ENCODE results near the gene SLC30A3.
A peak's percentile ranks its signal among the peaks of the same experiment; 100 is the strongest.

The SLC30A3 gene

GRCh38 chr2:27216416-27217137, 46.3 kb downstream of the SLC30A3 start:
- TF ChIP-seq CTCF (IDR thresholded peaks at IDR 0.05): no peak
- TF ChIP-seq ZFX (IDR thresholded peaks at IDR 0.05; ENCODE audit: borderline replicate concordance): no peak
- peak overlapping the region; percentile 87 for H3K27ac ChIP-seq

GRCh38 chr2:27214941-27215340, 47.9 kb downstream of the SLC30A3 start:
- peak overlapping the region; percentile 87; the same call in 1 of the 2 replicates for H3K27ac ChIP-seq
- no peak for TF ChIP-seq CTCF (IDR thresholded peaks at IDR 0.05)
- no peak for TF ChIP-seq ZFX (IDR thresholded peaks at IDR 0.05; ENCODE audit: borderline replicate concordance)

GRCh38 chr2:27212626-27213471, 50.0 kb downstream of the SLC30A3 start:
- TF ChIP-seq CTCF (IDR thresholded peaks at IDR 0.05) (no peak), ZFX (IDR thresholded peaks at IDR 0.05; ENCODE audit: borderline replicate concordance) (no peak)
- peak overlapping the region; percentile 95 for H3K27ac ChIP-seq

- TF ChIP-seq CTCF (IDR thresholded peaks at IDR 0.05): no peak
- no peak for TF ChIP-seq ZFX (IDR thresholded peaks at IDR 0.05; ENCODE audit: borderline replicate concordance)
- H3K27ac ChIP-seq: peak within 1 kb of the TSS; percentile 95
Observed at GRCh38 chr2:27211943-27212625, 50.8 kb downstream of the SLC30A3 start, which contains the start of the genes ATRAID and SLC5A6. ATRAID (plus strand) TSS chr2:27212041; CDS start chr2:27212369, 328 bp downstream. SLC5A6 (minus strand) TSS chr2:27212268; CDS start chr2:27207650, 4,618 bp downstream.

- H3K27ac ChIP-seq: peak overlapping the region; percentile 95
Observed at GRCh38 chr2:27211241-27211942, 51.5 kb downstream of the SLC30A3 start.

More at GRCh38 chr2:27211241-27211942, 51.5 kb downstream of the SLC30A3 start:
- TF ChIP-seq CTCF (IDR thresholded peaks at IDR 0.05): no peak
- TF ChIP-seq ZFX (IDR thresholded peaks at IDR 0.05; ENCODE audit: borderline replicate concordance): no peak
